Measurements from ENCODE around the gene SLC20A1. TPM values are rescaled to one million over a fixed set of nuclear protein-coding genes. Genes with fewer than 3 reads are reported as not detected.

Gene SLC20A1
- total and polyA plus RNA-seq, 3 donors from 2014 or later: 30.2 to 47.8 (median 38.7) TPM

- no peak for TF ChIP-seq POLR2A (IDR thresholded peaks at IDR 0.05)
- TF ChIP-seq CTCF (IDR thresholded peaks at IDR 0.05): no peak
- Histone ChIP-seq H3K9me3 (no peaks in the 10 kb centered on the region), H3K4me1 (peaks cover 5% of the 10 kb centered on the region), H3K27me3 (no peaks in the 10 kb centered on the region), H3K27ac (no peak overlapping the region), H3K36me3 (ENCODE audit: low read depth, missing control alignments) (no peaks in the 10 kb centered on the region), H3K4me3 (no peak overlapping the region)
- DNase-seq: no peak
- intact Hi-C loops (cut with DNase I; ENCODE audit: low total_unique reads): no loop called here
- 78 to 84% methylated on average over 8 of the region's 8 CpGs for WGBS, 2 donors
Measured at GRCh38 chr2:112640800-112641675, 4.7 kb upstream of the SLC20A1 start.

- no peak for DNase-seq
- H3K36me3 ChIP-seq (ENCODE audit: low read depth, missing control alignments): no peaks in the 10 kb centered on the region
- no peak overlapping the region for H3K4me3 ChIP-seq
- no peaks in the 10 kb centered on the region for H3K27me3 ChIP-seq
- H3K27ac ChIP-seq: no peak overlapping the region
- no peaks in the 10 kb centered on the region for H3K9me3 ChIP-seq
- peaks cover 7% of the 10 kb centered on the region for H3K4me1 ChIP-seq
- TF ChIP-seq CTCF (IDR thresholded peaks at IDR 0.05) (no peak), POLR2A (IDR thresholded peaks at IDR 0.05) (no peak)
- intact Hi-C loops (cut with DNase I; ENCODE audit: low total_unique reads): no loop called here
- WGBS, 2 donors: 29 to 34% methylated on average over 2 of the region's 2 CpGs
Measured at GRCh38 chr2:112641701-112642100, 4.0 kb upstream of the SLC20A1 start.

- Histone ChIP-seq H3K4me3 (no peak overlapping the region), H3K36me3 (ENCODE audit: low read depth, missing control alignments) (no peaks in the 10 kb centered on the region), H3K27ac (no peak overlapping the region), H3K9me3 (no peaks in the 10 kb centered on the region), H3K4me1 (peaks cover 13% of the 10 kb centered on the region), H3K27me3 (no peaks in the 10 kb centered on the region)
- WGBS, 2 donors: 96% methylated on average over 5 of the region's 5 CpGs
- TF ChIP-seq POLR2A (IDR thresholded peaks at IDR 0.05) (no peak), CTCF (IDR thresholded peaks at IDR 0.05) (no peak)
- no peak for DNase-seq
- intact Hi-C loops (cut with DNase I; ENCODE audit: low total_unique reads): no loop called here
Measured at GRCh38 chr2:112642561-112642960, 3.2 kb upstream of the SLC20A1 start.

- Histone ChIP-seq H3K9me3 (no peaks in the 10 kb centered on the region), H3K36me3 (ENCODE audit: low read depth, missing control alignments) (no peaks in the 10 kb centered on the region), H3K27ac (no peak overlapping the region), H3K4me1 (peaks cover 13% of the 10 kb centered on the region), H3K4me3 (no peak overlapping the region), H3K27me3 (no peaks in the 10 kb centered on the region)
- TF ChIP-seq POLR2A (IDR thresholded peaks at IDR 0.05) (no peak), CTCF (IDR thresholded peaks at IDR 0.05) (no peak)
- 94 to 99% methylated on average over 6 to 7 of the region's 7 CpGs for WGBS, 2 donors
- intact Hi-C loops (cut with DNase I; ENCODE audit: low total_unique reads): no loop called here
- no peak for DNase-seq
Measured at GRCh38 chr2:112642966-112643365, 2.8 kb upstream of the SLC20A1 start.

GRCh38 chr2:112643488-112643887 is 2.3 kb upstream of the SLC20A1 start:
- TF ChIP-seq POLR2A (IDR thresholded peaks at IDR 0.05): no peak
- no peak for TF ChIP-seq CTCF (IDR thresholded peaks at IDR 0.05)
- no peak for DNase-seq
- Histone ChIP-seq H3K36me3 (ENCODE audit: low read depth, missing control alignments) (no peaks in the 10 kb centered on the region), H3K4me3 (no peak overlapping the region), H3K4me1 (peaks cover 13% of the 10 kb centered on the region), H3K27me3 (no peaks in the 10 kb centered on the region), H3K9me3 (no peaks in the 10 kb centered on the region), H3K27ac (no peak overlapping the region)
- WGBS, 2 donors: 40 to 70% methylated on average over 3 of the region's 3 CpGs
- intact Hi-C loops (cut with DNase I; ENCODE audit: low total_unique reads): no loop called here
